ENCODE data around the gene RUBCN. TPM values are rescaled to one million over a fixed set of nuclear protein-coding genes. Genes with fewer than 3 reads are reported as not detected.
"Not testable (repeated sequence)": the region's sequence is repeated elsewhere in the genome, so short reads cannot be mapped to it uniquely, and the experiment has no call there.

RUBCN gene
- total and polyA plus RNA-seq, 10 of the 15 experiments (the other 5 are each of a cell fraction or from before 2014, with no cell fraction given): 15.5 to 79.9 (median 40.4) TPM

GRCh38 chr3:197663367-197664140 lies 73.2 kb downstream of the RUBCN start:
- H3K4me3 ChIP-seq; H3K9me3 ChIP-seq (replicated peaks; ENCODE audit: control insufficient read depth, insufficient read depth, low read length); DNase-seq (ENCODE audit: low read depth, low spot score); H3K36me3 ChIP-seq (ENCODE audit: control insufficient read depth in 2 of 2, insufficient read depth in 2 of 2, low read length in 1 of 2); CTCF ChIA-PET; ATAC-seq; H2AFZ ChIP-seq (ENCODE audit: control insufficient read depth, low read depth, low read length); H3K4me2 ChIP-seq (ENCODE audit: control insufficient read depth, insufficient read depth); H3K9ac ChIP-seq (ENCODE audit: control insufficient read depth, insufficient read depth, low read length); H3K4me1 ChIP-seq (ENCODE audit: control insufficient read depth, insufficient read depth, low read length); SMC1A ChIA-PET (ENCODE audit: uncharacterized antibody, unreplicated experiment); H3K79me2 ChIP-seq (ENCODE audit: control insufficient read depth, insufficient read depth, low read length); H3K27ac ChIP-seq (ENCODE audit: control insufficient read depth, insufficient read depth); BruUV-seq (replicated peaks); H4K20me1 ChIP-seq (ENCODE audit: control insufficient read depth, insufficient read depth); RAD21 ChIA-PET (ENCODE audit: unreplicated experiment); H3K27me3 ChIP-seq (replicated peaks in 1 of 2; ENCODE audit: control insufficient read depth in 2 of 2, insufficient read depth in 2 of 2, low read length in 1 of 2); in situ Hi-C loops (cut with MboI); POLR2A ChIA-PET; FAIRE-seq; intact Hi-C loops (cut with micrococcal nuclease; ENCODE audit: unreplicated experiment): not testable (repeated sequence)
- 75% methylated on average over 10 of the region's 25 CpGs for WGBS (ENCODE audit: insufficient coverage, insufficient replicate concordance, low lambda C conversion rate, missing lambda C conversion rate)
- TF ChIP-seq BCL3 (IDR thresholded peaks at IDR 0.05; ENCODE audit: borderline replicate concordance, insufficient read depth, low read depth, low read length, poor library complexity, severe bottlenecking): peak; percentile 58

GRCh38 chr3:197662352-197662751 lies 74.4 kb downstream of the RUBCN start:
- in situ Hi-C loops (cut with MboI); CTCF ChIA-PET; SMC1A ChIA-PET (ENCODE audit: uncharacterized antibody, unreplicated experiment); H2AFZ ChIP-seq (ENCODE audit: control insufficient read depth, low read depth, low read length); H3K4me1 ChIP-seq (ENCODE audit: control insufficient read depth, insufficient read depth, low read length); H3K9ac ChIP-seq (ENCODE audit: control insufficient read depth, insufficient read depth, low read length); H3K79me2 ChIP-seq (ENCODE audit: control insufficient read depth, insufficient read depth, low read length); H3K4me3 ChIP-seq; H3K9me3 ChIP-seq (replicated peaks; ENCODE audit: control insufficient read depth, insufficient read depth, low read length); BruUV-seq (replicated peaks); DNase-seq (ENCODE audit: low read depth, low spot score); FAIRE-seq; H3K4me2 ChIP-seq (ENCODE audit: control insufficient read depth, insufficient read depth); RAD21 ChIA-PET (ENCODE audit: unreplicated experiment); H4K20me1 ChIP-seq (ENCODE audit: control insufficient read depth, insufficient read depth); H3K36me3 ChIP-seq (ENCODE audit: control insufficient read depth in 2 of 2, insufficient read depth in 2 of 2, low read length in 1 of 2); intact Hi-C loops (cut with micrococcal nuclease; ENCODE audit: unreplicated experiment); ATAC-seq; H3K27me3 ChIP-seq (replicated peaks in 1 of 2; ENCODE audit: control insufficient read depth in 2 of 2, insufficient read depth in 2 of 2, low read length in 1 of 2); H3K27ac ChIP-seq (ENCODE audit: control insufficient read depth, insufficient read depth); POLR2A ChIA-PET: not testable (repeated sequence)
- 79% methylated on average over 6 of the region's 6 CpGs for WGBS (ENCODE audit: insufficient coverage, insufficient replicate concordance, low lambda C conversion rate, missing lambda C conversion rate)

- FAIRE-seq; ATAC-seq; H3K4me3 ChIP-seq; SMC1A ChIA-PET (ENCODE audit: uncharacterized antibody, unreplicated experiment); H4K20me1 ChIP-seq (ENCODE audit: control insufficient read depth, insufficient read depth); H3K79me2 ChIP-seq (ENCODE audit: control insufficient read depth, insufficient read depth, low read length); BruUV-seq (replicated peaks); H2AFZ ChIP-seq (ENCODE audit: control insufficient read depth, low read depth, low read length); in situ Hi-C loops (cut with MboI); H3K27me3 ChIP-seq (replicated peaks in 1 of 2; ENCODE audit: control insufficient read depth in 2 of 2, insufficient read depth in 2 of 2, low read length in 1 of 2); H3K4me1 ChIP-seq (ENCODE audit: control insufficient read depth, insufficient read depth, low read length); H3K9me3 ChIP-seq (replicated peaks; ENCODE audit: control insufficient read depth, insufficient read depth, low read length); DNase-seq (ENCODE audit: low read depth, low spot score); H3K9ac ChIP-seq (ENCODE audit: control insufficient read depth, insufficient read depth, low read length); H3K36me3 ChIP-seq (ENCODE audit: control insufficient read depth in 2 of 2, insufficient read depth in 2 of 2, low read length in 1 of 2); H3K4me2 ChIP-seq (ENCODE audit: control insufficient read depth, insufficient read depth); CTCF ChIA-PET; POLR2A ChIA-PET; H3K27ac ChIP-seq (ENCODE audit: control insufficient read depth, insufficient read depth); intact Hi-C loops (cut with micrococcal nuclease; ENCODE audit: unreplicated experiment): not testable (repeated sequence)
- WGBS (ENCODE audit: insufficient coverage, insufficient replicate concordance, low lambda C conversion rate, missing lambda C conversion rate): 88% methylated on average over 12 of the region's 15 CpGs
- RAD21 ChIA-PET (ENCODE audit: unreplicated experiment): interaction anchor here (0.6 kb wide), 1 partner anchor 955 kb away, joined by 3 read pairs; no protein-coding TSS in a partner anchor
These were observed 74.8 kb downstream of the RUBCN start for GRCh38 chr3:197661874-197662273.

All from GM12878 (cell line).